Transverse colon (tissue), 4 donors: ENCODE results near the gene VEGFC. TPM values are rescaled to one million over a fixed set of nuclear protein-coding genes. Genes with fewer than 3 reads are reported as not detected.

Experiments
- DNase-seq: peaks from one replicate; pipeline ENCODE4 v3.0.0-alpha.2; 2019
- H3K27ac ChIP-seq, 4 donors: fragments of 200-600 bp; sonication (generic); 2 replicates each; pipeline ENCODE4 v1.5.1; 2016 to 2018; ENCODE audit warnings: inconsistent platforms in 4 of 4
- H3K27me3 ChIP-seq: fragments of 200-600 bp; sonication (generic); 2 replicates; pipeline ENCODE4 v1.5.1; 2017; ENCODE audit warnings: inconsistent platforms
- H3K36me3 ChIP-seq, 4 donors: fragments of 200-600 bp; sonication (generic); 2 replicates each; pipeline ENCODE4 v1.5.1; 2017 to 2019; ENCODE audit warnings: inconsistent platforms in 4 of 4
- H3K4me1 ChIP-seq, 4 donors: fragments of 200-600 bp; sonication (generic); 2 replicates each; pipeline ENCODE4 v1.5.1; 2017 to 2020; ENCODE audit warnings: inconsistent platforms in 4 of 4
- H3K4me3 ChIP-seq, 4 donors: fragments of 200-600 bp; sonication (generic); 1 replicate in 1 of 4; 2 replicates in 3 of 4; pipeline versions ENCODE4 v1.5.1 to v1.6.1; 2017 to 2019; ENCODE audit warnings: inconsistent platforms in 4 of 4
- H3K9me3 ChIP-seq, 2 donors: fragments of 200-600 bp; sonication (generic); 2 replicates each; pipeline ENCODE4 v1.5.1; 2017 to 2019; ENCODE audit warnings: inconsistent platforms in 2 of 2
- EP300 ChIP-seq: sonication (generic); formaldehyde crosslinking; IDR thresholded peaks from one replicate; pipeline ENCODE4 v1.6.1; 2017; ENCODE audit warnings: antibody characterized with exemption, low read depth
- POLR2A ChIP-seq: fragments of 450-650 bp; IDR thresholded peaks from one replicate; pipeline ENCODE4 v1.6.1; 2016; ENCODE audit warnings: antibody characterized with exemption, mild to moderate bottlenecking, moderate library complexity
- POLR2AphosphoS5 ChIP-seq, 3 donors: sonication (generic); formaldehyde crosslinking; IDR thresholded peaks; one replicate each; pipeline ENCODE4 v1.6.1; 2016; ENCODE audit warnings: antibody characterized with exemption in 3 of 3
- WGBS, 2 donors: methylation state at CpG; one replicate each; pipeline ENCODE4 v1.1.5; 2018; ENCODE audit warnings: low coverage in 1 of 2; 5-methylcytosine and 5-hydroxymethylcytosine counted together
- in situ Hi-C, 4 donors: fragments of 200-750 bp; cut with MboI; loops; one replicate each; pipeline versions ENCODE4 v1.15.0 to v1.15.1; 2017; ENCODE audit warnings: low sequenced_read_pairs in 3 of 4, low pct_ligation_motif_present in 1 of 4, low pct_unique_long_range_greater_than_20kb in 1 of 4
- intact Hi-C: fragments of 100-400 bp; cut with DNase I; formaldehyde crosslinking; loops from one replicate; pipeline ENCODE4 v1.15.1; 2023; ENCODE audit warnings: low total_unique reads
- total RNA-seq, 4 donors: library from RNA; depleted of rRNA; stranded (reverse); fragments of >200 nt; gene quantifications; one replicate each; pipeline ENCODE4 v1.1.0, GENCODE V29; 2016
- TF ChIP-seq, protein P1 (sequence below), 5 experiments: fragments of 200-600 bp in 3 of 5; fragments of 450-650 bp in 2 of 5; sonication (generic) in 3 of 5; IDR thresholded peaks; 1 replicate in 2 of 5; 2 replicates in 3 of 5; pipeline ENCODE4 v1.5.1; 2016 to 2017; ENCODE audit warnings: antibody characterized with exemption in 5 of 5, inconsistent platforms in 3 of 5, mild to moderate bottlenecking in 2 of 5, moderate library complexity in 1 of 5

The VEGFC gene
- total RNA-seq, 4 donors from 2014 or later: 1.2 to 2.9 (median 2.2) TPM; not detected in 1

GRCh38 chr4:176653401-176654220, 139.1 kb downstream of the VEGFC start:
- in situ Hi-C loops: no loop called here
- WGBS, 2 donors: 31 to 33% methylated on average over 1 of the region's 1 CpG
- H3K9me3 ChIP-seq: no peaks in the 10 kb centered on the region

GRCh38 chr4:176646311-176646710, 146.4 kb downstream of the VEGFC start:
- intact Hi-C loops (no loop called here), in situ Hi-C loops (no loop called here)
- TF ChIP-seq, protein P1, sequence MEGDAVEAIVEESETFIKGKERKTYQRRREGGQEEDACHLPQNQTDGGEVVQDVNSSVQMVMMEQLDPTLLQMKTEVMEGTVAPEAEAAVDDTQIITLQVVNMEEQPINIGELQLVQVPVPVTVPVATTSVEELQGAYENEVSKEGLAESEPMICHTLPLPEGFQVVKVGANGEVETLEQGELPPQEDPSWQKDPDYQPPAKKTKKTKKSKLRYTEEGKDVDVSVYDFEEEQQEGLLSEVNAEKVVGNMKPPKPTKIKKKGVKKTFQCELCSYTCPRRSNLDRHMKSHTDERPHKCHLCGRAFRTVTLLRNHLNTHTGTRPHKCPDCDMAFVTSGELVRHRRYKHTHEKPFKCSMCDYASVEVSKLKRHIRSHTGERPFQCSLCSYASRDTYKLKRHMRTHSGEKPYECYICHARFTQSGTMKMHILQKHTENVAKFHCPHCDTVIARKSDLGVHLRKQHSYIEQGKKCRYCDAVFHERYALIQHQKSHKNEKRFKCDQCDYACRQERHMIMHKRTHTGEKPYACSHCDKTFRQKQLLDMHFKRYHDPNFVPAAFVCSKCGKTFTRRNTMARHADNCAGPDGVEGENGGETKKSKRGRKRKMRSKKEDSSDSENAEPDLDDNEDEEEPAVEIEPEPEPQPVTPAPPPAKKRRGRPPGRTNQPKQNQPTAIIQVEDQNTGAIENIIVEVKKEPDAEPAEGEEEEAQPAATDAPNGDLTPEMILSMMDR (IDR thresholded peaks at IDR 0.05): no peak
- TF ChIP-seq POLR2AphosphoS5 (IDR thresholded peaks at IDR 0.05) (no peak), POLR2A (no peak), EP300 (no peak)
- Histone ChIP-seq H3K4me1 (no peaks in the 10 kb centered on the region), H3K4me3 (no peak overlapping the region), H3K9me3 (no peaks in the 10 kb centered on the region), H3K27me3 (no peaks in the 10 kb centered on the region), H3K36me3 (no peaks in the 10 kb centered on the region), H3K27ac (no peak overlapping the region)
- DNase-seq: no peak
- 68 to 92% methylated on average over 1 of the region's 1 CpG for WGBS, 2 donors

More at GRCh38 chr4:176653401-176654220, 139.1 kb downstream of the VEGFC start:
- intact Hi-C loops: no loop called here
- Histone ChIP-seq H3K4me1 (peaks cover 0 to 4% (median 0%) of the 10 kb centered on the region in 4 donors), H3K36me3 (no peaks in the 10 kb centered on the region), H3K27me3 (no peaks in the 10 kb centered on the region), H3K4me3 (no peak overlapping the region), H3K27ac (no peak overlapping the region)
- TF ChIP-seq POLR2AphosphoS5 (IDR thresholded peaks at IDR 0.05) (no peak), EP300 (no peak), POLR2A (no peak)
- TF ChIP-seq, protein P1 (IDR thresholded peaks at IDR 0.05): no peak
- no peak for DNase-seq

DNA sequence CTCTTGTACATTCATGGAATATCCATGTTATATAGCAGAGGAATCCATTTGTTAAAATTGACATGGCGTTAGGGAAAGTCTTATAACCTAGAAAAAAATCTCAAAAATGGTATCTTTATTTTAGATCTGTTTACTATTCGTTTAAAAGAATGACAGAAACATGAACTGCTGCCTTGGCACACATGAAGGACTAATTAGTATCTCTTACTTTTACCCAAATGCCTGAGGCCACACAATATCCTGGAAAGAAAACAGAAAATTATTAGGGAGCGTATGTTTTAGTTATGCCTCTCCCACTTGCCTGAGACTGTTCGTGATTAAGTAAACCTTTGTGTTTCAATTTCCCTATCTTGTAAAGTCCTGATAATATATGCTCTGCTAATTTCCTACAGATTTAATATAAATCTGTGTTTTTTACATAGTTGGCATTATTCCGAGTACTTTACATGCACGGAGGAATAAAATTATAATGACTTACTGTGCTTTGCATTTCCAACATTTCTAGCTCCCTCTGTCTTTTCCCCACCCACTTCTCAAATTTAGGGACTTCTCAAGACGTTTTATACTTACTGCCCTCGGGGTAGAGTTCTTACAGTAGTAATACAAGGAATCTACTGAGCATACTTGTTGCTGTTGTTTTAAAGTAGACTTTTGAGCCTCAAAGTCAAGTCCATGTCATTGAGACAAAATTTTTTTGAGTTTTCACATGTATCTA, 147.3 kb downstream of the VEGFC start:
- no peaks in the 10 kb centered on the region for H3K4me1 ChIP-seq
- no peaks in the 10 kb centered on the region for H3K27me3 ChIP-seq
- WGBS, 2 donors: 71 to 72% methylated on average over 7 to 8 of the region's 8 CpGs
- H3K27ac ChIP-seq: no peak overlapping the region
- in situ Hi-C loops (no loop called here), intact Hi-C loops (no loop called here)
- no peak for TF ChIP-seq POLR2A
- TF ChIP-seq, protein P1 (IDR thresholded peaks at IDR 0.05): no peak
- TF ChIP-seq EP300: no peak
- no peak for TF ChIP-seq POLR2AphosphoS5 (IDR thresholded peaks at IDR 0.05)
- no peaks in the 10 kb centered on the region for H3K36me3 ChIP-seq
- no peak overlapping the region for H3K4me3 ChIP-seq
- no peaks in the 10 kb centered on the region for H3K9me3 ChIP-seq
- DNase-seq: no peak

DNA sequence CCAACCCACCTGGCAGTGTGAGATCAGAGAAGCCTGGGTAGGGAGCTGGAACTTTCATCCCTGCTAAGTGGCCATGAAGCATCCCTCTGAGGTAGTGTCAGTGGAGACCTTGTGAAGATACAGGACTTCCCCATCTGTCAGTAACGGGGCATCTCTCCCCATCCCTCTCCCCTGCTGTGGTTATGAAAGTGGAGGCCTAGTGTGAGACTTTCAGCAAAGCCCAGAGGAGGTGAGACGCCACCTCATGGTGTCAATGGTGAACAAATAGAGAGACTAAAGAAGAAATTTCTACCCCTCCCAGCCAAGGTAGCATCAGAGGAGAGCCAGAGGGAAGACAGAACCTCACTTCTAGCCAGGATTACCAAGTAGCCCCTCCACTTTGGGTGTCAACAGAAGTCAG, 150.2 kb downstream of the VEGFC start:
- WGBS, 2 donors: 48% methylated on average over 2 of the region's 2 CpGs; no CpG with 5 or more reads in 1 of the 2 donors

More for the DNA sequence above, 150.2 kb downstream of the VEGFC start:
- Histone ChIP-seq H3K9me3 (no peaks in the 10 kb centered on the region), H3K27me3 (no peaks in the 10 kb centered on the region), H3K36me3 (no peaks in the 10 kb centered on the region), H3K4me1 (no peaks in the 10 kb centered on the region), H3K27ac (no peak overlapping the region), H3K4me3 (no peak overlapping the region)
- in situ Hi-C loops (no loop called here), intact Hi-C loops (no loop called here)
- no peak for TF ChIP-seq POLR2A
- TF ChIP-seq, protein P1 (IDR thresholded peaks at IDR 0.05): no peak
- TF ChIP-seq EP300: no peak
- no peak for TF ChIP-seq POLR2AphosphoS5 (IDR thresholded peaks at IDR 0.05)
- no peak for DNase-seq
